Ishikawa (cell line): Measurements from ENCODE around the gene GPR17.

Experiments
- CEBPB ChIP-seq: IDR thresholded peaks from 2 replicates; pipeline ENCODE4 v1.6.1; 2012
- CREB1 ChIP-seq: IDR thresholded peaks from 2 replicates; pipeline ENCODE4 v1.6.1; 2012; ENCODE audit warnings: low read depth
- EGR1 ChIP-seq: IDR thresholded peaks from 2 replicates; pipeline ENCODE4 v1.6.1; 2012
- EP300 ChIP-seq: IDR thresholded peaks from 2 replicates; pipeline ENCODE4 v1.6.1; 2012; ENCODE audit warnings: borderline replicate concordance
- FOXM1 ChIP-seq: IDR thresholded peaks from 2 replicates; pipeline ENCODE4 v1.6.1; 2012; ENCODE audit warnings: low read depth, borderline replicate concordance
- MAX ChIP-seq: IDR thresholded peaks from 2 replicates; pipeline ENCODE4 v1.6.1; 2012
- NFIC ChIP-seq: IDR thresholded peaks from 2 replicates; pipeline ENCODE4 v1.6.1; 2012
- RAD21 ChIP-seq: IDR thresholded peaks from 2 replicates; pipeline ENCODE4 v1.6.1; 2012; ENCODE audit warnings: low read depth
- TAF1 ChIP-seq: IDR thresholded peaks from 2 replicates; pipeline ENCODE4 v1.6.1; 2012; ENCODE audit warnings: low read depth, mild to moderate bottlenecking
- TCF12 ChIP-seq: IDR thresholded peaks from 2 replicates; pipeline ENCODE4 v1.6.1; 2012; ENCODE audit warnings: low read depth
- TEAD4 ChIP-seq: IDR thresholded peaks from 2 replicates; pipeline ENCODE4 v1.6.1; 2012
- USF1 ChIP-seq: IDR thresholded peaks from 2 replicates; pipeline ENCODE4 v1.6.1; 2012
- YY1 ChIP-seq: IDR thresholded peaks from 2 replicates; pipeline ENCODE4 v1.6.1; 2012; ENCODE audit warnings: low read depth
- ZBTB7A ChIP-seq: IDR thresholded peaks from 2 replicates; pipeline ENCODE4 v1.6.1; 2012; ENCODE audit warnings: low read depth
- TF ChIP-seq, protein P1 (sequence below): IDR thresholded peaks from 2 replicates; pipeline ENCODE4 v1.6.1; 2012; ENCODE audit warnings: low read depth, mild to moderate bottlenecking

Gene GPR17

DNA sequence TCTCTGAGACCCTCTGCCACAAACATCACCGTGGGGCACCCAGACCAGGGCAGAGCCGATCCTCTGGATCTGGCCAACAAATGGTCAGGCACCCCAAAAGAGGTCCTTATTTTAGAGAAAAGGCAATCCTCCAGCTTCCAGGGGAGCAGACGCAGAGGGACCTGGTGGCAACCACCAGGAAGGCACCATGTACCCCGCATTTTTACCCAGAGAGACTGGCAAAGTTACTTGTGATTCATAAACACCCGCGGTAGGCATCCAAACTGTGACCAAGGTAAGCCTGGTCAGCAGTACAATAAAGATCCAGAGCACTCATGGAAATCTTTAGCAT, 18.9 kb downstream of the GPR17 start:
- TF ChIP-seq FOXM1 (no peak), MAX (no peak), TEAD4 (no peak)
- TF ChIP-seq, protein P1, sequence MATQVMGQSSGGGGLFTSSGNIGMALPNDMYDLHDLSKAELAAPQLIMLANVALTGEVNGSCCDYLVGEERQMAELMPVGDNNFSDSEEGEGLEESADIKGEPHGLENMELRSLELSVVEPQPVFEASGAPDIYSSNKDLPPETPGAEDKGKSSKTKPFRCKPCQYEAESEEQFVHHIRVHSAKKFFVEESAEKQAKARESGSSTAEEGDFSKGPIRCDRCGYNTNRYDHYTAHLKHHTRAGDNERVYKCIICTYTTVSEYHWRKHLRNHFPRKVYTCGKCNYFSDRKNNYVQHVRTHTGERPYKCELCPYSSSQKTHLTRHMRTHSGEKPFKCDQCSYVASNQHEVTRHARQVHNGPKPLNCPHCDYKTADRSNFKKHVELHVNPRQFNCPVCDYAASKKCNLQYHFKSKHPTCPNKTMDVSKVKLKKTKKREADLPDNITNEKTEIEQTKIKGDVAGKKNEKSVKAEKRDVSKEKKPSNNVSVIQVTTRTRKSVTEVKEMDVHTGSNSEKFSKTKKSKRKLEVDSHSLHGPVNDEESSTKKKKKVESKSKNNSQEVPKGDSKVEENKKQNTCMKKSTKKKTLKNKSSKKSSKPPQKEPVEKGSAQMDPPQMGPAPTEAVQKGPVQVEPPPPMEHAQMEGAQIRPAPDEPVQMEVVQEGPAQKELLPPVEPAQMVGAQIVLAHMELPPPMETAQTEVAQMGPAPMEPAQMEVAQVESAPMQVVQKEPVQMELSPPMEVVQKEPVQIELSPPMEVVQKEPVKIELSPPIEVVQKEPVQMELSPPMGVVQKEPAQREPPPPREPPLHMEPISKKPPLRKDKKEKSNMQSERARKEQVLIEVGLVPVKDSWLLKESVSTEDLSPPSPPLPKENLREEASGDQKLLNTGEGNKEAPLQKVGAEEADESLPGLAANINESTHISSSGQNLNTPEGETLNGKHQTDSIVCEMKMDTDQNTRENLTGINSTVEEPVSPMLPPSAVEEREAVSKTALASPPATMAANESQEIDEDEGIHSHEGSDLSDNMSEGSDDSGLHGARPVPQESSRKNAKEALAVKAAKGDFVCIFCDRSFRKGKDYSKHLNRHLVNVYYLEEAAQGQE: no peak

- TF ChIP-seq TAF1: no peak
- no peak for TF ChIP-seq USF1
- TF ChIP-seq CEBPB: no peak
- no peak for TF ChIP-seq EP300
- no peak for TF ChIP-seq TEAD4
- no peak for TF ChIP-seq FOXM1
Observed at GRCh38 chr2:127665267-127665893, 19.4 kb downstream of the GPR17 start.

- TF ChIP-seq EP300 (no peak), CEBPB (no peak), YY1 (no peak), RAD21 (no peak), ZBTB7A (no peak), MAX (no peak)
Observed at GRCh38 chr2:127669056-127669455, 23.1 kb downstream of the GPR17 start.

- TF ChIP-seq MAX (no peak), CEBPB (no peak), USF1 (no peak), TCF12 (no peak)
Observed at GRCh38 chr2:127670055-127670956, 24.4 kb downstream of the GPR17 start.

- TF ChIP-seq YY1: no peak
- no peak for TF ChIP-seq FOXM1
- no peak for TF ChIP-seq RAD21
- no peak for TF ChIP-seq NFIC
- TF ChIP-seq ZBTB7A: no peak
- no peak for TF ChIP-seq USF1
- TF ChIP-seq EGR1: no peak
- no peak for TF ChIP-seq TCF12
- no peak for TF ChIP-seq TAF1
- TF ChIP-seq CREB1: no peak
- TF ChIP-seq EP300: no peak
- TF ChIP-seq, protein P1: no peak
- no peak for TF ChIP-seq MAX
Observed at GRCh38 chr2:127670957-127671290, 25.0 kb downstream of the GPR17 start.

GRCh38 chr2:127671557-127672302, 25.8 kb downstream of the GPR17 start:
- no peak for TF ChIP-seq CREB1
- TF ChIP-seq, protein P1: no peak
- no peak for TF ChIP-seq ZBTB7A
- no peak for TF ChIP-seq EP300
- no peak for TF ChIP-seq NFIC
- no peak for TF ChIP-seq TCF12
- TF ChIP-seq MAX: no peak
- no peak for TF ChIP-seq TEAD4
- no peak for TF ChIP-seq CEBPB
- TF ChIP-seq EGR1: no peak
- no peak for TF ChIP-seq YY1
- TF ChIP-seq FOXM1: no peak
- TF ChIP-seq USF1: no peak
- TF ChIP-seq TAF1: no peak
- no peak for TF ChIP-seq RAD21
